Trophoblast cell (in vitro differentiated cells and primary cell): Measurements from ENCODE around the gene CD151.
A peak's percentile ranks its signal among the peaks of the same experiment; 100 is the strongest.

Experiments
- DNase-seq, 2 donors: peaks; one replicate each; pipeline ENCODE4 v3.0.0-alpha.2; 2016
- H2AFZ ChIP-seq: 2 replicates; pipeline ENCODE4 v1.6.1; 2013; ENCODE audit warnings: low read length, moderate library complexity, mild to moderate bottlenecking; ENCODE audit not compliant: insufficient read depth, poor library complexity
- H2AK5ac ChIP-seq: 2 replicates; pipeline ENCODE4 v1.6.1; 2013; ENCODE audit warnings: mild to moderate bottlenecking, low read length
- H2BK120ac ChIP-seq: 2 replicates; pipeline ENCODE4 v1.6.1; 2013; ENCODE audit warnings: low read length, mild to moderate bottlenecking, moderate library complexity; ENCODE audit not compliant: insufficient read depth, poor library complexity
- H2BK12ac ChIP-seq: 2 replicates; pipeline ENCODE4 v1.6.1; 2013; ENCODE audit warnings: mild to moderate bottlenecking, low read length, moderate library complexity
- H2BK5ac ChIP-seq: 2 replicates; pipeline ENCODE4 v1.6.1; 2013; ENCODE audit warnings: low read length, low read depth, moderate library complexity, mild to moderate bottlenecking; ENCODE audit not compliant: poor library complexity
- H3K14ac ChIP-seq: 2 replicates; pipeline ENCODE4 v1.6.1; 2013; ENCODE audit warnings: mild to moderate bottlenecking, low read length
- H3K18ac ChIP-seq: 2 replicates; pipeline ENCODE4 v1.6.1; 2013; ENCODE audit warnings: mild to moderate bottlenecking, low read length
- H3K23ac ChIP-seq: 2 replicates; pipeline ENCODE4 v1.6.1; 2013; ENCODE audit warnings: low read length
- H3K27ac ChIP-seq: 2 replicates; pipeline ENCODE4 v1.5.1; 2013; ENCODE audit warnings: low read depth, mild to moderate bottlenecking, inconsistent platforms, low read length, moderate library complexity
- H3K27me3 ChIP-seq: 2 replicates; pipeline ENCODE4 v1.6.1; 2013; ENCODE audit warnings: inconsistent platforms, mild to moderate bottlenecking, low read length, moderate library complexity; ENCODE audit not compliant: insufficient read depth
- H3K36me3 ChIP-seq, 2 experiments: 1 replicate in 1 of 2; 2 replicates in 1 of 2; pipeline ENCODE4 v1.6.1; 2013; ENCODE audit warnings: low read length in 2 of 2, mild to moderate bottlenecking in 2 of 2, moderate library complexity in 1 of 2; ENCODE audit not compliant: insufficient read depth in 2 of 2, control insufficient read depth in 1 of 2
- H3K4ac ChIP-seq: 2 replicates; pipeline ENCODE4 v1.6.1; 2013; ENCODE audit warnings: low read depth, mild to moderate bottlenecking, low read length, moderate library complexity
- H3K4me1 ChIP-seq, 2 experiments: 1 replicate in 1 of 2; 2 replicates in 1 of 2; pipeline ENCODE4 v1.6.1; 2013; ENCODE audit warnings: low read length in 2 of 2, mild to moderate bottlenecking in 2 of 2, moderate library complexity in 1 of 2; ENCODE audit not compliant: insufficient read depth in 2 of 2, control insufficient read depth in 1 of 2
- H3K4me2 ChIP-seq: 2 replicates; pipeline ENCODE4 v1.6.1; 2013; ENCODE audit warnings: inconsistent platforms, mild to moderate bottlenecking, low read length, moderate library complexity
- H3K4me3 ChIP-seq: 2 replicates; pipeline ENCODE4 v1.5.1; 2013; ENCODE audit warnings: mild to moderate bottlenecking, low read depth, low read length, inconsistent platforms
- H3K79me1 ChIP-seq: one replicate; pipeline ENCODE4 v1.6.1; 2013; ENCODE audit warnings: low read length
- H3K79me2 ChIP-seq: 2 replicates; pipeline ENCODE4 v1.6.1; 2013; ENCODE audit warnings: low read length, mild to moderate bottlenecking; ENCODE audit not compliant: control insufficient read depth, insufficient read depth, poor library complexity
- H3K9ac ChIP-seq: 2 replicates; pipeline ENCODE4 v1.6.1; 2013; ENCODE audit warnings: mild to moderate bottlenecking, low read length
- H3K9me3 ChIP-seq: 2 replicates; pipeline ENCODE4 v1.6.1; 2013; ENCODE audit warnings: low read depth, mild to moderate bottlenecking, control low read depth, inconsistent platforms, low read length; ENCODE audit not compliant: insufficient read depth
- H4K12ac ChIP-seq: 2 replicates; pipeline ENCODE4 v1.6.1; 2013; ENCODE audit warnings: low read depth, mild to moderate bottlenecking, low read length, moderate library complexity
- H4K8ac ChIP-seq: 2 replicates; pipeline ENCODE4 v1.6.1; 2013; ENCODE audit warnings: low read depth, mild to moderate bottlenecking, low read length, moderate library complexity
- H4K91ac ChIP-seq: one replicate; pipeline ENCODE4 v1.6.1; 2013; ENCODE audit warnings: low read depth, mild to moderate bottlenecking, low read length, moderate library complexity
- WGBS: extraction: QIAGEN DNeasy Blood & Tissue Kit; methylation state at CpG from one replicate; pipeline ENCODE4 v1.1.7; 2013; ENCODE audit warnings: missing lambda C conversion rate; ENCODE audit not compliant: insufficient read length, insufficient coverage; ENCODE audit errors: extremely low coverage; 5-methylcytosine and 5-hydroxymethylcytosine counted together

The CD151 gene

GRCh38 chr11:803467-803742, 29.3 kb upstream of the CD151 start:
- no CpG with 5 or more reads among the region's 8 CpGs for WGBS

DNA sequence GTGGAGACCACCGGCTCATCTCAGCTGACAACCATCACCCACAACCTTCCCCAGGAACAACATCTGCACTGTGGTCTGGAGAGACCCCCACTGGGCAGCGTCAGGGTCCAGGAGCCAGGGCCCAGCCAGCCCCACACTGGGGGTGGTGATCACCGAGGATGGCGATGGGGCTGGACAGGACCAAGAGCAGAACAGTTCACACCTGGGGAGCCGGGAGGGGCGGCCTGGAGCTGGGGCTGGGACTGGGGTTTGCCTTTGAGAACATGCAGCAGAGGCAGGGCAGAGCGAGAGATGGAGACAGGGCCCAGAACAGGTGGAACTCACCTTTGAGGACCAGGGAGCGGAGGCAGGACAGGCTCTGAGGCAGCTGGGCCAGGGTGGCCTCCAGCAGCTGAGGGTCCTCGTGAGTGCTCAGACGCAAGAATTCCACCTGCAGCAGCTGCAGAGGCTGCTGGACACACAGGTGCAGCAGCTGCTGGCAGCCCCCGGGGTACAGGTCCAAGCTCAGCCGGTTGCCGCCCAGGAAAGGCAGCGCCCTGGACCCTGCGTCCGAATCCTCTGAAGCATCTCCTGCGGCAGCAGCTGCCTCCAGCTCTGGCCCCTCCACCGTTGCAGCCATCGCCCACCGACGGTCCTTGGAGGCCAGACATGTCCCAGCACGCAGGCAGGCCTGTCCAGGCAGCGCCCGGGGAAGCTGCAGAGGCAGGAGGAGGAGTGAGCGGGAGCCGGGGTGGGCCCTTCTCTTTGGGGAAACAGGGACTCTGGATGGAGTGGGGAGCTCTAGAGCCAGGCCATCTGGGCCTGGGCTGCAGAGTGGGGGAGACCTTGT, 28.8 kb upstream of the CD151 start:
- peaks cover 18% of the 10 kb centered on the region for H3K79me1 ChIP-seq
- H2AK5ac ChIP-seq = peak overlapping the region; percentile 82
- no peak for DNase-seq
- H3K79me2 ChIP-seq = peaks cover 9% of the 10 kb centered on the region
- peak overlapping the region; percentile 8 for H3K27ac ChIP-seq
- H3K4me2 ChIP-seq = peak overlapping the region; percentile 76
- H2AFZ ChIP-seq = peak overlapping the region; percentile 17
- peak overlapping the region; percentile 7 for H2BK12ac ChIP-seq
- H3K9me3 ChIP-seq = peaks cover 5% of the 10 kb centered on the region
- peak overlapping the region; percentile 80 for H4K8ac ChIP-seq
- peak overlapping the region; percentile 87 for H4K91ac ChIP-seq
- peaks cover 17% of the 10 kb centered on the region in 2 experiments for H3K4me1 ChIP-seq
- no peak overlapping the region for H3K9ac ChIP-seq
- no peak overlapping the region for H3K4me3 ChIP-seq
- WGBS = no CpG with 5 or more reads among the region's 26 CpGs
- peak overlapping the region; percentile 26 for H2BK120ac ChIP-seq
- no peak overlapping the region for H2BK5ac ChIP-seq
- H3K27me3 ChIP-seq = no peaks in the 10 kb centered on the region
- peak overlapping the region; percentile 72 for H3K14ac ChIP-seq
- peak overlapping the region; percentile 7 for H3K4ac ChIP-seq
- H4K12ac ChIP-seq = peak overlapping the region; percentile 57
- peaks cover 41 to 44% of the 10 kb centered on the region in 2 experiments for H3K36me3 ChIP-seq
- peak overlapping the region; percentile 78 for H3K18ac ChIP-seq
- H3K23ac ChIP-seq = no peak overlapping the region

More at GRCh38 chr11:803467-803742, 29.3 kb upstream of the CD151 start:
- H3K36me3 ChIP-seq = peaks cover 42 to 45% of the 10 kb centered on the region in 2 experiments
- H3K79me2 ChIP-seq = peaks cover 6% of the 10 kb centered on the region
- no peak overlapping the region for H2AK5ac ChIP-seq
- no peak overlapping the region for H4K12ac ChIP-seq
- no peak overlapping the region for H3K27ac ChIP-seq
- H3K4ac ChIP-seq = no peak overlapping the region
- no peak overlapping the region for H2BK12ac ChIP-seq
- peaks cover 5% of the 10 kb centered on the region for H3K9me3 ChIP-seq
- H3K79me1 ChIP-seq = peaks cover 15% of the 10 kb centered on the region
- H3K23ac ChIP-seq = no peak overlapping the region
- H3K18ac ChIP-seq = no peak overlapping the region
- no peak overlapping the region for H3K9ac ChIP-seq
- H3K4me1 ChIP-seq = peaks cover 16 to 17% of the 10 kb centered on the region in 2 experiments
- H3K14ac ChIP-seq = no peak overlapping the region
- no peak overlapping the region for H3K4me3 ChIP-seq
- H4K91ac ChIP-seq = peak overlapping the region; percentile 87
- H3K4me2 ChIP-seq = no peak overlapping the region
- H4K8ac ChIP-seq = no peak overlapping the region
- H3K27me3 ChIP-seq = no peaks in the 10 kb centered on the region
- H2BK5ac ChIP-seq = no peak overlapping the region
- DNase-seq = no peak
- no peak overlapping the region for H2BK120ac ChIP-seq
- no peak overlapping the region for H2AFZ ChIP-seq

DNA sequence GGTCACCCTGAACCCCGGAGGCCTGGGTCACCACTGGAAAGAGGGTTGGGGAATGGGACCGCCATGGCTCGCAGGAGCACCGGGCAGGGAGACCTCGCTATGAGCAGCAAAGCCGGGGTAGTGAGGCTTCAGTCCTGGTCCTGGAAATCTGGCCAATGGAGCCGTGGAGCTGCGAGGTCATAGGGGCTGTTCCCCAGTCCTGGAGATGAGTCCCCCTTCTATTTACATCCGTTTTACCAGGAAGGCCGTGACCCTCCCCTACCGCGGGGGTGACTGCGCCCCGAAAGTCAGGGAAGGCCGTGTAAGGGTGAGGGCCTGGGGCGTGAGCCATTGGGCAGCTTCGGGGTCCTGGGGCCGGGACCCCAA, 28.2 kb upstream of the CD151 start:
- Histone ChIP-seq H2AFZ (no peak overlapping the region), H3K4me1 (peaks cover 17% of the 10 kb centered on the region in 2 experiments), H3K27ac (no peak overlapping the region), H3K14ac (peak overlapping the region; percentile 72), H3K18ac (peak overlapping the region; percentile 78), H2BK120ac (peak overlapping the region; percentile 20), H4K91ac (peak overlapping the region; percentile 87), H3K36me3 (peaks cover 35 to 38% of the 10 kb centered on the region in 2 experiments), H2BK12ac (peak overlapping the region; percentile 28), H3K4me3 (peak overlapping the region; percentile 65), H2AK5ac (peak overlapping the region; percentile 82), H3K9ac (peak overlapping the region; percentile 61), H3K4ac (peak overlapping the region; percentile 7), H3K23ac (no peak overlapping the region), H3K9me3 (peaks cover 5% of the 10 kb centered on the region), H3K27me3 (no peaks in the 10 kb centered on the region), H3K79me1 (peaks cover 23% of the 10 kb centered on the region), H4K12ac (peak overlapping the region; percentile 57), H3K4me2 (peak overlapping the region; percentile 76), H2BK5ac (peak overlapping the region; percentile 48), H4K8ac (peak overlapping the region; percentile 80), H3K79me2 (peaks cover 13% of the 10 kb centered on the region)
- no CpG with 5 or more reads among the region's 18 CpGs for WGBS
- no peak for DNase-seq

DNA sequence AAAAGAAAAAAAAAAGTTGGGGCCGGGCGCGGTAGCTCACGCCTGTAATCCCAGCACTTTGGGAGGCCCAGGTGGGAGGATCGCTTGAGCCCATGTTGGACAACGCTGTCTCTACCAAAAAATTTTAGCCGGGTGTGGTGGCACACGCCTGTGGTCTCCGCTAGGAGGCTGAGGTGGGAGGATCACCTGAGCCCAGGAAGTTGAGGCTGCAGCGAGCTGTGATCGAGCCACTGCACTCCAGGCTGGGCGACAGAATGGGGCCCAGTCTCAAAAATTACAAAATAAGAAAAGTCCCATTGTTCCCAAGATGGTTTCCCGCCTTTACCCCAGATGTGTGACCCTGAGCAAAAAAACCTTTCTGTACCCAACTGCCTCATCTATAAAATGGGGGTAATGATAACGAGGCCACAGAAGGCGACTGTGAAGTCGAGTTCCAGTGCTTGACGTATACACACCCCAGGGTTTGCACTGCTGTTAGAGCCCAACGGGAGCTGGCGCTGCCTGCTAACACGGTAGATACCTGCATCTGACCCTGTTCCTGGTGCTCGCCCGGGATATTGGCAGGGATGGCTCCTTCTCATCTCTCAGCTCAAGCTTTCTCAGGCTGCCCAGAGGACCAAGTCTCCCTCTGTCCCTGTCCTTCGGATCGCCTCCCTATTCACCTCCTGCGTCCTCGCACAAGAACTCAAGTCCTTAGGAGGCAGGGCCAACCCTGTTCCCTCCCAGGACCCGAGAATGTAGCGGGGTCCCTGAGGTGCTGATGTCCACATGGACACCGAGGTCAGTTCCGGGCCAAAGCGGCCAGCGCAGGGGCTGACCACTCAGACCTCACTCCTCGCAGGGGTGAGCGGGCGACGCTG, 24.1 kb upstream of the CD151 start:
- Histone ChIP-seq H4K12ac (peak overlapping the region; percentile 71), H3K4me1 (peaks cover 23 to 28% of the 10 kb centered on the region in 2 experiments)
- no CpG with 5 or more reads among the region's 36 CpGs for WGBS

More for the DNA sequence above, 24.1 kb upstream of the CD151 start:
- H3K4ac ChIP-seq = peak overlapping the region; percentile 66
- peaks cover 25% of the 10 kb centered on the region for H3K79me2 ChIP-seq
- H2BK12ac ChIP-seq = no peak overlapping the region
- H3K23ac ChIP-seq = no peak overlapping the region
- peak overlapping the region; percentile 89 for H3K14ac ChIP-seq
- peak overlapping the region; percentile 97 for H3K9ac ChIP-seq
- peak overlapping the region; percentile 75 for H3K4me2 ChIP-seq
- peaks cover 2% of the 10 kb centered on the region for H3K9me3 ChIP-seq
- no peaks in the 10 kb centered on the region for H3K27me3 ChIP-seq
- peak overlapping the region; percentile 84 for H2AFZ ChIP-seq
- H3K36me3 ChIP-seq = peaks cover 27 to 28% of the 10 kb centered on the region in 2 experiments
- H3K27ac ChIP-seq = peak overlapping the region; percentile 97
- H2BK5ac ChIP-seq = peak overlapping the region; percentile 35
- peak overlapping the region; percentile 31 for H3K18ac ChIP-seq
- peak overlapping the region; percentile 99 for H4K8ac ChIP-seq
- peak; percentile 62 to 69 for DNase-seq
- peaks cover 29% of the 10 kb centered on the region for H3K79me1 ChIP-seq
- H2AK5ac ChIP-seq = peak overlapping the region; percentile 47
- H2BK120ac ChIP-seq = no peak overlapping the region
- peak overlapping the region; percentile 95 for H3K4me3 ChIP-seq
- peak overlapping the region; percentile 99 for H4K91ac ChIP-seq
